Mesothelial cell of epicardium (in vitro differentiated cells): ENCODE results near the gene MIEF1. TPM values are rescaled to one million over a fixed set of nuclear protein-coding genes. Genes with fewer than 3 reads are reported as not detected.

Experiments used
- DNase-seq, 2 experiments: peaks; one replicate each; pipeline ENCODE4 v3.0.0; 2021; ENCODE audit warnings: low spot score in 2 of 2; ENCODE audit not compliant: unreplicated experiment in 2 of 2
- H3K27ac Mint-ChIP-seq: 2 replicates; pipeline ENCODE4 v1.8.0; 2021; ENCODE audit warnings: mixed read lengths
- H3K27me3 Mint-ChIP-seq: 2 replicates; pipeline ENCODE4 v1.8.0; 2021; ENCODE audit warnings: low read depth, mixed read lengths
- H3K36me3 Mint-ChIP-seq: 2 replicates; pipeline ENCODE4 v1.8.0; 2021; ENCODE audit warnings: mixed read lengths
- H3K4me1 Mint-ChIP-seq: 2 replicates; pipeline ENCODE4 v1.8.0; 2021; ENCODE audit warnings: mixed read lengths
- H3K4me3 Mint-ChIP-seq: 2 replicates; pipeline ENCODE4 v1.8.0; 2021; ENCODE audit warnings: mild to moderate bottlenecking, moderate library complexity, mixed read lengths
- H3K9me3 Mint-ChIP-seq: 2 replicates; pipeline ENCODE4 v1.8.0; 2021; ENCODE audit warnings: mixed read lengths
- total RNA-seq: library from RNA; stranded (reverse); gene quantifications from 3 replicates; pipeline ENCODE4 v1.2.1, GENCODE V29; 2021
- TF ChIP-seq, protein P1 (sequence below): fragments of 200-600 bp; sonication (generic); IDR thresholded peaks from one replicate; pipeline ENCODE4 v1.5.0; 2021; ENCODE audit warnings: antibody characterized with exemption; ENCODE audit not compliant: unreplicated experiment

The MIEF1 gene
- total RNA-seq, 1 donor from 2014 or later: 35.0 TPM

GRCh38 chr22:39481595-39481994 lies 20.5 kb upstream of the MIEF1 start:
- Mint-ChIP-seq H3K36me3 (no peaks in the 10 kb centered on the region), H3K27ac (no peak overlapping the region), H3K27me3 (no peaks in the 10 kb centered on the region), H3K4me1 (no peaks in the 10 kb centered on the region), H3K4me3 (no peak overlapping the region), H3K9me3 (no peaks in the 10 kb centered on the region)
- TF ChIP-seq, protein P1, sequence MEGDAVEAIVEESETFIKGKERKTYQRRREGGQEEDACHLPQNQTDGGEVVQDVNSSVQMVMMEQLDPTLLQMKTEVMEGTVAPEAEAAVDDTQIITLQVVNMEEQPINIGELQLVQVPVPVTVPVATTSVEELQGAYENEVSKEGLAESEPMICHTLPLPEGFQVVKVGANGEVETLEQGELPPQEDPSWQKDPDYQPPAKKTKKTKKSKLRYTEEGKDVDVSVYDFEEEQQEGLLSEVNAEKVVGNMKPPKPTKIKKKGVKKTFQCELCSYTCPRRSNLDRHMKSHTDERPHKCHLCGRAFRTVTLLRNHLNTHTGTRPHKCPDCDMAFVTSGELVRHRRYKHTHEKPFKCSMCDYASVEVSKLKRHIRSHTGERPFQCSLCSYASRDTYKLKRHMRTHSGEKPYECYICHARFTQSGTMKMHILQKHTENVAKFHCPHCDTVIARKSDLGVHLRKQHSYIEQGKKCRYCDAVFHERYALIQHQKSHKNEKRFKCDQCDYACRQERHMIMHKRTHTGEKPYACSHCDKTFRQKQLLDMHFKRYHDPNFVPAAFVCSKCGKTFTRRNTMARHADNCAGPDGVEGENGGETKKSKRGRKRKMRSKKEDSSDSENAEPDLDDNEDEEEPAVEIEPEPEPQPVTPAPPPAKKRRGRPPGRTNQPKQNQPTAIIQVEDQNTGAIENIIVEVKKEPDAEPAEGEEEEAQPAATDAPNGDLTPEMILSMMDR: no peak
- DNase-seq: no peak

- no peak for DNase-seq
- no peaks in the 10 kb centered on the region for H3K4me1 Mint-ChIP-seq
- peaks cover 2% of the 10 kb centered on the region for H3K36me3 Mint-ChIP-seq
- H3K27me3 Mint-ChIP-seq: no peaks in the 10 kb centered on the region
- no peak overlapping the region for H3K27ac Mint-ChIP-seq
- no peaks in the 10 kb centered on the region for H3K9me3 Mint-ChIP-seq
- H3K4me3 Mint-ChIP-seq: no peak overlapping the region
- TF ChIP-seq, protein P1: no peak
These were observed 19.3 kb upstream of the MIEF1 start for GRCh38 chr22:39482768-39483167.

DNA sequence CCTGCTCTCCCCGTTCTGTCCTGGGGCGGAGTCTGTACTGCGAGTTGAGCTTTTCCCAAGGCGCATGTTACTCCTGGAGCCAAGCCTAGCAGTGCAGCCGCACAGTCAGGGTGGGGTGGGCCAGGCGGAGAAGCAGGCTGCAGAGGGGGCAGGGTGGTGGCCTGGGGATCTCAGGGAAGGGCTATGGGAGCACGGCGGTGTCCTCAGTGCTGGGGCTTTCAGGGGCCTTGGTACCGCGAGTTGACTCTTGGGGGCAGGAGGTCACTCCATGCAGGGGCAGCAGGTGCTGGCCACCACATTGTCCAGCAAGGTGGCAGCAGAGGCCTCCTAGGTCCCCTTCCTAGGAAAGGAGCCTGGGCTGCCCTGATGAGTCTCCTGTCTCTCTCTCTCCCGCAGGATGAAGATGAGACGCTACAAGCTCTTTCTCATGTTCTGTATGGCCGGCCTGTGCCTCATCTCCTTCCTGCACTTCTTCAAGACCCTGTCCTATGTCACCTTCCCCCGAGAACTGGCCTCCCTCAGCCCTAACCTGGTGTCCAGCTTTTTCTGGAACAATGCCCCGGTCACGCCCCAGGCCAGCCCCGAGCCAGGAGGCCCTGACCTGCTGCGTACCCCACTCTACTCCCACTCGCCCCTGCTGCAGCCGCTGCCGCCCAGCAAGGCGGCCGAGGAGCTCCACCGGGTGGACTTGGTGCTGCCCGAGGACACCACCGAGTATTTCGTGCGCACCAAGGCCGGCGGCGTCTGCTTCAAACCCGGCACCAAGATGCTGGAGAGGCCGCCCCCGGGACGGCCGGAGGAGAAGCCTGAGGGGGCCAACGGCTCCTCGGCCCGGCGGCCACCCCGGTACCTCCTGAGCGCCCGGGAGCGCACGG lies 14.9 kb upstream of the MIEF1 start:
- TF ChIP-seq, protein P1: no peak
- Mint-ChIP-seq H3K27me3 (no peaks in the 10 kb centered on the region), H3K27ac (no peak overlapping the region), H3K4me3 (no peak overlapping the region), H3K4me1 (peaks cover 5% of the 10 kb centered on the region), H3K36me3 (peaks cover 9% of the 10 kb centered on the region), H3K9me3 (no peaks in the 10 kb centered on the region)
- DNase-seq: no peak

- Mint-ChIP-seq H3K4me3 (no peak overlapping the region), H3K27ac (no peak overlapping the region)
These were observed 14.1 kb upstream of the MIEF1 start for GRCh38 chr22:39487826-39488520.

GRCh38 chr22:39488563-39489083 lies 13.5 kb upstream of the MIEF1 start:
- H3K4me3 Mint-ChIP-seq: no peak overlapping the region
- DNase-seq: no peak
- peaks cover 5% of the 10 kb centered on the region for H3K4me1 Mint-ChIP-seq
- TF ChIP-seq, protein P1: no peak
- peaks cover 9% of the 10 kb centered on the region for H3K36me3 Mint-ChIP-seq
- H3K27ac Mint-ChIP-seq: no peak overlapping the region
- H3K9me3 Mint-ChIP-seq: no peaks in the 10 kb centered on the region
- H3K27me3 Mint-ChIP-seq: no peaks in the 10 kb centered on the region

More at GRCh38 chr22:39487826-39488520, 14.1 kb upstream of the MIEF1 start:
- DNase-seq: no peak
- Mint-ChIP-seq H3K4me1 (peaks cover 5% of the 10 kb centered on the region), H3K9me3 (no peaks in the 10 kb centered on the region), H3K27me3 (no peaks in the 10 kb centered on the region), H3K36me3 (peaks cover 9% of the 10 kb centered on the region)
- TF ChIP-seq, protein P1: no peak
